Measurements from ENCODE around the gene RGS10.

RGS10 gene

DNA sequence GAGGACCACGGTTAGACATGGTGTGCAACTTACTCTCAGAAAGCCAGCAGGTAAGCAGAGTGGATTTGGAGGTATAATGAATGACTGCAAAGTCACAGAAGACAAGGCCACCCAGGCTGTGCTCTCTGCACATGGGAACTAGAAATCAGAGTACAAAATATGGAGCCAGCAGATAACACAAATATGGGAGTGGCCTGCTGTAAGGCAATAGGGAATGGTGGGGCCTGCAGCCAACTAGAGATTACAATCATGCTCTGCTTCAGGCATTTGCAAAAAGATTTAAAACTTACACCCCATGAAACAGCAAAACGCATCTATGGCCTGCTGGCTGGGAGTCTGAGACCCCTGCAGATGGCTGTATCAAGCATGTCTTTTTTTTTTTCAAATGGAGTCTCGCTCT lies 47.0 kb downstream of the RGS10 start:
- DNase-seq, result no peak

DNA sequence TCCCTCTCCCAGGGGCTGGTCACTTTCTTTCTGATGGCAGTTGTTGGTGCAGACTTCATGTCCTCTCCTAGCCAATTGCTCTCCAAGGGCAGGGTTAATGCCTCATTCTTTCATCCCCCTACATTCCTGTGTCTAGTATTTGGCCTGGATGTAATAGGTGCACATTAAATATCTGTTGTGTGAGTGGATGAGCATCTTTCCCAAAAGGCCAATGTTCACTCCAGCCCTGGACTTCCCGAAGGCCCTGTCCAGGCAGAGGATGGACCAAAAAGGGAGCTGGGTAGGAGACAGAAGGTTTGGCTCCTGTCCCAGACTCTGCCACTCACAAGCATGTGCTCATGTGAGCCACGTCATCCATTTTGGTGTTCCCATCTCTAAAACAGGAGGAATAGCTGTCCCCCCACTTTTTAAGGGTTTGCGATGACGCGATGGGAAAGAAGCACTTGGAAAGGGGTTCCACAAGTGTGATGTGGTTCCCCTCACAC lies 47.5 kb downstream of the RGS10 start:
- no peak for DNase-seq

DNA sequence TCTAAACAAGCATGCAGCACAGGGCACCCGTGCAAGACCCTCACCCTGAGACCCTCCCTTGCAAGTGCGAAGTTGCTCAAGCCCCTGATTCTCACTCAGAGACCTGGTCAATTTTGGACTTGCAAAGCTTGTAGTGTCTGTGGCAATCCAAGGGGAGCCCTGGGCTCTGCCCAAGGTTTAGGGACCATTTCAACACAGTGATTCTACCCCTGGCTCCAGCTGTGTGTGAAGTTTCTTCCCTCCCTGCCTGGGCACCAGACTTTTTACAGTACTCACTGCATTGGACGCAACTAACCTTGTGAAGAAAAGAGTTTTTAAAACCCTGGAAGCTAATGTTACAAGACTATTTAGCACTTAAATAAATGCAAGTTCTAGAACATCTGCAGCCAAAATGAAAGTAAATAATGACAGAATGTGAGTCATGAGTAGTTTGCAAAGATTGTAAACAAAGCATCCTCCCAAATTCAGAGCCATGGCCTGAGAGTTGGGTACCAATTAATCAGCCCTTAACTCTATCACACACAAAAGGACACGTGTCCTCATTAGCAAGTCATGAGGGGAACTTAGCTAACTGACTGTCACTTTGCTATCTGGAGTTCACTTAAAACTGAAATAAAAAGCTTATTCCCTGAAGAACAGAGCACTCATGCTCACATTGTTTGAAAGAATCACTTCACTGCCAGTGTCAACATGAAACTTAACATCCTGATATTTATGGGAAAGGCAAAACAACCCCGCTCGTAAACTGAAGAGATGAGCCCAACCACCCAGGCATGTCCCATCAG lies 48.1 kb downstream of the RGS10 start:
- DNase-seq, result no peak

- no peak for DNase-seq
Measured at GRCh38 chr10:119493155-119493554, 49.4 kb downstream of the RGS10 start.

- DNase-seq, result no peak
Measured at GRCh38 chr10:119491966-119492757, 50.4 kb downstream of the RGS10 start.

GRCh38 chr10:119489991-119490326 lies 52.6 kb downstream of the RGS10 start:
- DNase-seq, result no peak

- no peak for DNase-seq
Measured at GRCh38 chr10:119488675-119489074, 53.8 kb downstream of the RGS10 start.

- no peak for DNase-seq
Measured at GRCh38 chr10:119483839-119484238, 58.7 kb downstream of the RGS10 start.

GRCh38 chr10:119483001-119483400 lies 59.5 kb downstream of the RGS10 start:
- no peak for DNase-seq

DNA sequence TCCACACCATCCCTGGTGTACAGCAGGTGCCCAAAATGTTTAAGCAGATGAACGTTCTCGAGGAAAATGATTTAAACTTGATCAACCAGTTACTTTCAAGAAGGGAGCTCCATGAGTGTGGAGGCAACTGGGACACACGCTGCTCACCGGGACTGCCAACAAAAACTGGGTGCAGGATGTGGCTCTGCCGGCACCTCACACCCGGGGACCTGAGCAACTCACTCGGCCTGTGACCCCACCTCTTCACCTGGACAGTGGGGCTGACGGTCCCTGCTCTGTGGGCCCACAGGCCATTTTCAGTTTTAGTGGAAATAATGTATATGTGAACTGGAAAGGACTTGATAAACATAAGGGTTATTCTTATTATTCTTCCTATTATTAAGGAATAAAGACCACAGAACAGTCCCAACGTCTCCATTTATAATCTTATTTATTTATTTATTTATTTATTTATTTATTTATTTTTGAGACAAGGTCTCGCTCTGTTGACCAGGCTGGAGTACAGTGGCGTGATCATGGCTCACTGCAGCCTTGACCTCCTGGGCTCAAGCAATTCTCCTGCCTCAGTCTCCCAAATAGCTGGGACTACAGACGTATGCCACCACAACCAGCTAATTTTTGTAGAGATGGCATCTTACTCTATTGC lies 60.6 kb downstream of the RGS10 start:
- DNase-seq, result no peak

DNA sequence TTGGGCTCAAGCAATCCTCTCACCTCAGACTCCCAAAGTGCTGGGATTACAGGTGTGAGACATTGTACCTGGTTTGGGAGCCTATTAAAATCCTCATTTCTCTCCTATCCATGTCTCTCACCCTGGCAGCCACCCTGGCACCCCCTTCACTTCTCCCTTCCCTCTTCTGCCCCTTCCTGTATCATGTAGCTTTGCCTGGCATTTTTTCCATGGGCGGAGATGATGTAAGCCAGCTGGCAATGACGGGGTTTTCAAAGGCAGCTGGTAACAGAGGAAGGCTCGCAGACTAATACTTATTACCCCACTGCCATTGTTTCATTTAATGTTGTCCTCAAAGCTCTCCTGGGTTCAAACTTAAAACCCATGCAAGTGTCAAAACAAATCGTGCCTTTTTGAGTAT lies 61.9 kb downstream of the RGS10 start:
- DNase-seq, result no peak

- DNase-seq, result no peak
Measured at GRCh38 chr10:119479532-119479931, 63.0 kb downstream of the RGS10 start.

DNA sequence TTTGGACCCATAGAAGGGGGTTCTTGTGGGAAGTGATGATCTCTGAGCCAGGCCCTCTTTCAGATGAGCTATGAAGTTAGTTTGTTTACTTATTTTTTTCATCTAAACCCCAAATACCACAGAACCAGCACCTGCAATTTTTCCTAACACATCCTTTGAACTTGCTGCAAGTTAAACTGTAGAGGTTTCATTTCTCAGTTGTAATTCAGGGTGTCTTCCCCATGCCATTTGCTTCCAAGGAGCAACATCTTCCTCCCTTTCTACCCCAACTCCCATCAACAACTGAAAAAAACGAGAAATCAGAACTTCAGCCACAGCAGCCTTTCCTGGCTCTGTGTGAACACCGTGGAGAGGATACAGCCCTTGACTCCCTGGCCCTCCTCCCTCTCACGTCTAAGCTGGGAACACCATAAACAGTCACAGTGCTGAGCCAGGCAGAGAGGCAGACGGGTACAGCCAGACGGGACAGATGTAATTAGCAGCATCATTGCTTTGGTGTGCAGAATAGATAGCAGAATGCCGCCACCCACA lies 63.6 kb downstream of the RGS10 start:
- no peak for DNase-seq

- DNase-seq, result no peak
Measured at GRCh38 chr10:119478111-119478802, 64.3 kb downstream of the RGS10 start.

GRCh38 chr10:119477444-119477843 lies 65.1 kb downstream of the RGS10 start:
- no peak for DNase-seq

DNA sequence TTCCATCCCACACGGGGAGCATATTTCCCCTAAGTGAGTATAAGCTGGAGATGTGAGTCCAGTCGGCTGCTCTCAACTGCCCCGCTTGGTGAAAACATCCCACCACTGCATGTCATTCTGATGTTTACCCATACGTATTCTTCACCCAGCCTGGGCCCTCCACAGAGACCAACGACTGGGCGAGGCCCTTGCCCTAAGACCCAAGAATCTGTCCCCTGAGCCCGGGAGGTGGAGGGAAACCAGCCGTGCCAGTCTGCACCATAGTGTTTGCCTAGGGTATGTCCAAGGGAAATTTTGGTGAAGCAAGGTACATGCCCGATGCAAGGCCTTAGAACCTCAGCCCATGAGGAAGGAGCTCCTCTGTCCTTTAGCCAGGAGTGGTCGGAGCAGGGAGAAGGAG lies 67.9 kb downstream of the RGS10 start:
- DNase-seq, result no peak

GRCh38 chr10:119473771-119474170 lies 68.7 kb downstream of the RGS10 start:
- no peak for DNase-seq

- no peak for DNase-seq
Measured at GRCh38 chr10:119470920-119471702, 71.4 kb downstream of the RGS10 start.

DNA sequence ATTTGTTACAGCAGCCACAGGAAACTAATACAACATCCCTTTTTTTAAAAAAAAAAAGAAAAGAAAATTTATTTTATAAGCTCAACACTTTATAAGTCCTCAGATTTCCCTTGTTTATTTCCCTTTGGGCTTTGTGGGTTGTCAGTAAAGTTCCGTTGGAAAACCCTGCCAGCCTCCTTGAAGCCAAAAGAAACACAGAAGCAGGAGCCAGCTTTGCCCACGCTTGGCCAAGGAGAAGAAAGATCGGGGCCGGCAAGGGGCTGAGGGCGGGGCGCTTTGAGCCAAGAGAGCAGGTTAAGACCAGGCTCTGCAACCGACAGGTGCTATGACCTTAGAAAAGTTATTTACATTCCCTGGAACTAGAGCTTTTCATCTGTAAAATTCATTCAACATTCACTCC lies 72.7 kb downstream of the RGS10 start:
- DNase-seq, result no peak

GRCh38 chr10:119469325-119469707 lies 73.2 kb downstream of the RGS10 start:
- no peak for DNase-seq

DNA sequence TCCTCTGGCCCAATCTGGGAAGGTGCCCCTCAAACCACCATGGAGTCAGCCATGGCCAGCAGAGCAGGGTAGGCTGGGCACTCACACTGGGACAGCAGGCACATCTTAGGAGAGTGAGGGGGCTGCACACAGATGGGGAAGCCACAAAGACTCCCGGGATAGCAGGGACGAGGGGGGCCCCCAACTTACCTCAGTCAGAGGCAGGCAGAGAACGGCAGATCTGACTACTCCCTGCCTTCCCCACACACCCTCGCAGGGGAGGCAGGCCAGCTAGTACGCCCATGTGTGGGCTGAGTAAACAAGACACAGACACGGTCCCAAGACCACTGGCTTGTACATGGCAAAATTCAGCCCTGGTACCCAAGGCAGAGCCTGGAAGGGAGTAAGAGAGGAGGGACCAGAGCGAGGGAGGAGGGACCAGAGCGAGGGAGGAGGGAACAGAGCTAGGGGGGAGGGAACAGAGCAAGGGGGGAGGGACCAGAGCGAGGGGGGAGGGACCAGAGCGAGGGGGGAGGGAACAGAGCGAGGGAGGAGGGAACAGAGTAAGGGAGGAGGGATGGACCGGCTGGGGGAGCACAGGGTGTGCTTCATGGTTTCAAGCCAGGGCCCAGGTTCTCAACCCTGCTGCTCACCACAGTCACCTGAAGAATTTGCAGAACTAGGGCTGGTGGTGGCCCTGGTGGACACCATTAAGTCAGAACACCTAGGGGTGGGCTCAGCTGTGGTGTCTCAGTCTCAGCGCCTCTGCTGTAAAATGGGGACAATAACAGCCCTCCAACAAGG lies 73.8 kb downstream of the RGS10 start:
- no peak for DNase-seq
